Measurements from ENCODE around the gene TRDN. TPM values are rescaled to one million over a fixed set of nuclear protein-coding genes. Genes with fewer than 3 reads are reported as not detected.

The TRDN gene, protein sequence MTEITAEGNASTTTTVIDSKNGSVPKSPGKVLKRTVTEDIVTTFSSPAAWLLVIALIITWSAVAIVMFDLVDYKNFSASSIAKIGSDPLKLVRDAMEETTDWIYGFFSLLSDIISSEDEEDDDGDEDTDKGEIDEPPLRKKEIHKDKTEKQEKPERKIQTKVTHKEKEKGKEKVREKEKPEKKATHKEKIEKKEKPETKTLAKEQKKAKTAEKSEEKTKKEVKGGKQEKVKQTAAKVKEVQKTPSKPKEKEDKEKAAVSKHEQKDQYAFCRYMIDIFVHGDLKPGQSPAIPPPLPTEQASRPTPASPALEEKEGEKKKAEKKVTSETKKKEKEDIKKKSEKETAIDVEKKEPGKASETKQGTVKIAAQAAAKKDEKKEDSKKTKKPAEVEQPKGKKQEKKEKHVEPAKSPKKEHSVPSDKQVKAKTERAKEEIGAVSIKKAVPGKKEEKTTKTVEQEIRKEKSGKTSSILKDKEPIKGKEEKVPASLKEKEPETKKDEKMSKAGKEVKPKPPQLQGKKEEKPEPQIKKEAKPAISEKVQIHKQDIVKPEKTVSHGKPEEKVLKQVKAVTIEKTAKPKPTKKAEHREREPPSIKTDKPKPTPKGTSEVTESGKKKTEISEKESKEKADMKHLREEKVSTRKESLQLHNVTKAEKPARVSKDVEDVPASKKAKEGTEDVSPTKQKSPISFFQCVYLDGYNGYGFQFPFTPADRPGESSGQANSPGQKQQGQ
- not detected in 5 replicates for total RNA-seq (2022; extraction: Qiagen RNA extraction; ENCODE audit: low read depth)

DNA sequence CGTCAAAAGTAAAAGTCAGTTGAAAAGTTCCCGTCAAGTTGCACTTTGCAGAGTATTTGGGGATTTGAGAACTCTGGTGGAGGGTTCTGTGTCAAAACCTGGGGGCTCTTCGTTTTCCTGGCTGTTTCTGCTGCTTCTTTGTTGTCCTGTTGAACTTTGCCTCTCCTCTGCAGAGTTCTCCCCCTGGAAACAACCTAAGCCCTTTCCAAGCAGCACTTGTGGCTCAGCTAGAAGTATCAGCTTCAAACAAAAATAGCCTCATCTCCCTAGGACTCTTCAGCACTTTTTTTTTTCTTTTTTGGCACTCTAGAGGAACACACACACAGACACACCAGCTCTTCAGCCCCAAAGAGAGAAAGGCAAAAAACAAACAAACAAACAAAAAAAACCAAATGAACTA lies at the start of gene TRDN:
Gene TRDN, minus strand, starts transcription at position 169 of the 400 bp plus-strand sequence. CDS start 175 bp downstream, outside the sequence.

Other genes starting within 250 kb of the TRDN start
- not detected in 5 replicates for gene NKAIN2, start 166.9 kb upstream of the TRDN start, total RNA-seq (2022; extraction: Qiagen RNA extraction; ENCODE audit: low read depth)

Data from A549 treated with RU486 at 1 μM for 4 hours (cell line).